AG08396 (cell line): Measurements from ENCODE around the gene PIRT.

Experiments used
- DNase-seq: peaks from one replicate; pipeline ENCODE4 v3.0.0; 2012; ENCODE audit warnings: low spot score, mixed read lengths

Gene PIRT

GRCh38 chr17:10787306-10788045 is 50.4 kb downstream of the PIRT start:
- no peak for DNase-seq

DNA sequence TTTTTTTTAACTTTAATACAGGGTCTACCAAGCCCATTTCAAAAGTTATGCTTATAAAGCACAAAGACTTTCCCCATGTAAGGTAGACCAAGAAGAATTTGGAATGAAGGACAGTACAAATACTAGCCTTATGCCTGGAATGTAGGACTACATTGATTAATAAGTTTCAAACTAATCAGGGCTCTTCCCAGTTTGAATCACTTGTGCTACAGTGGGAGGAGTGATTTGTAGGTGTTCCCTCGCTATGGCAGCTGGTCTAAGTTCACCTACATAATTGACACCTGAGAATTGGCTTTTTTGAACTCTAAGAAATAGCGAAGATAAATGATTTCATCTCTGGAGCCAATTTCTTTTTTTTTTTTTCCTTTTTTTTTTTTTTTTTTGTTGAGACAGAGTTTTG is 52.6 kb downstream of the PIRT start:
- no peak for DNase-seq

- DNase-seq: no peak
These were observed 58.3 kb downstream of the PIRT start for GRCh38 chr17:10779609-10780008.

- DNase-seq: no peak
These were observed 60.0 kb downstream of the PIRT start for GRCh38 chr17:10777890-10778289.

- no peak for DNase-seq
These were observed 60.6 kb downstream of the PIRT start for GRCh38 chr17:10777131-10777807.

- DNase-seq: no peak
These were observed 61.5 kb downstream of the PIRT start for GRCh38 chr17:10776381-10776780.

- DNase-seq: no peak
These were observed 62.0 kb downstream of the PIRT start for GRCh38 chr17:10775740-10776356.

- DNase-seq: no peak
These were observed 62.8 kb downstream of the PIRT start for GRCh38 chr17:10775058-10775457.

- no peak for DNase-seq
These were observed 64.5 kb downstream of the PIRT start for GRCh38 chr17:10773391-10773790.
